HG03103 (cell line): Measurements from ENCODE around the gene HERC2.
A peak's percentile ranks its signal among the peaks of the same experiment; 100 is the strongest.
"Not testable (repeated sequence)": the region's sequence is repeated elsewhere in the genome, so short reads cannot be mapped to it uniquely, and the experiment has no call there.

ENCODE experiments used
- ATAC-seq: cut with Tn5 transposase; IDR thresholded peaks from one replicate; pipeline ENCODE4 v1.9.1; 2021; ENCODE audit warnings: low read depth; ENCODE audit not compliant: unreplicated experiment

The HERC2 gene

GRCh38 chr15:28184166-28184565, 137.8 kb downstream of the HERC2 start:
- ATAC-seq, result no peak

- ATAC-seq, result no peak
Measured at GRCh38 chr15:28182731-28183130, 139.2 kb downstream of the HERC2 start.

- ATAC-seq, result no peak
Measured at GRCh38 chr15:28182216-28182615, 139.8 kb downstream of the HERC2 start.

- no peak for ATAC-seq
Measured at GRCh38 chr15:28181366-28181765, 140.6 kb downstream of the HERC2 start.

- no peak for ATAC-seq
Measured at GRCh38 chr15:28179270-28179669, 142.7 kb downstream of the HERC2 start.

- no peak for ATAC-seq
Measured at GRCh38 chr15:28178727-28179126, 143.3 kb downstream of the HERC2 start.

GRCh38 chr15:28178290-28178689, 143.7 kb downstream of the HERC2 start:
- no peak for ATAC-seq

GRCh38 chr15:28169366-28169765, 152.6 kb downstream of the HERC2 start:
- ATAC-seq, result no peak

- not testable (repeated sequence) for ATAC-seq
Measured at GRCh38 chr15:28168405-28169121, 153.4 kb downstream of the HERC2 start.

- ATAC-seq, result no peak
Measured at GRCh38 chr15:28167042-28167441, 154.9 kb downstream of the HERC2 start.

- ATAC-seq, result no peak
Measured at GRCh38 chr15:28165791-28166190, 156.2 kb downstream of the HERC2 start.

- no peak for ATAC-seq
Measured at GRCh38 chr15:28164876-28165275, 157.1 kb downstream of the HERC2 start.

GRCh38 chr15:28154283-28154682, 167.7 kb downstream of the HERC2 start:
- no peak for ATAC-seq

GRCh38 chr15:28153492-28154119, 168.4 kb downstream of the HERC2 start:
- ATAC-seq, result no peak

- ATAC-seq, result not testable (repeated sequence)
Measured at GRCh38 chr15:28152538-28152923, 169.4 kb downstream of the HERC2 start.

GRCh38 chr15:28151864-28152537, 170.0 kb downstream of the HERC2 start:
- ATAC-seq, result not testable (repeated sequence)

- ATAC-seq, result no peak
Measured at GRCh38 chr15:28147801-28148200, 174.2 kb downstream of the HERC2 start.

- ATAC-seq, result not testable (repeated sequence)
Measured at GRCh38 chr15:28145419-28145818, 176.6 kb downstream of the HERC2 start.

GRCh38 chr15:28140062-28140461, 181.9 kb downstream of the HERC2 start:
- ATAC-seq, result no peak

GRCh38 chr15:28137408-28138039, 184.5 kb downstream of the HERC2 start:
- not testable (repeated sequence) for ATAC-seq

- peak; percentile 99 for ATAC-seq
Measured at GRCh38 chr15:28136236-28136904, 185.6 kb downstream of the HERC2 start.
